Loucy (cell line): ENCODE measurements around the gene MAP1B.

Experiments used
- EZH2phosphoT487 ChIP-seq: fragments of 200-600 bp; IDR thresholded peaks from 2 replicates; pipeline ENCODE4 v1.6.1; 2018; ENCODE audit warnings: antibody characterized with exemption, mild to moderate bottlenecking, moderate library complexity, borderline replicate concordance
- TF ChIP-seq, protein P1 (sequence below): fragments of 200-600 bp; sonication (generic); conservative IDR thresholded peaks from 2 replicates; pipeline ENCODE4 v1.5.1; 2014; ENCODE audit warnings: mild to moderate bottlenecking, antibody characterized with exemption, low read length

DNA sequence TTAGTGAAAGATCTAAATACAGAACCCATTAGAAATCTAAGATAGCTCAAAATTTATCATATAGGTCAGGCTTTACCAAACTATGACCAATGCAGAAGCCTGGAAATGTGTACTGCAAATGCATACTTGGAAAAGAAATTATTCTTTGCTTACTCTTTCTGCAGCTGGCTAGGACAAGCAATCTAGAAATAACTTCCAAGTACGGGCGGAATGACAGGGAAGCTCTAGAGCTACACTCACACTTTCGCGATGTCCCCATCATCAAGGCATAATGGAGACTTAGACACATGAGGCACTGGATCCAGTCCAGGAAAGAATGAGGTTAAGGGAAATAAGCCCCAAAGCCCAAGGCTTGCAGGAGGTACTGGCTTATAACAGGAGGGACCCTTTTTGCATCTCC, 22.4 kb upstream of the MAP1B start:
- TF ChIP-seq, protein P1, sequence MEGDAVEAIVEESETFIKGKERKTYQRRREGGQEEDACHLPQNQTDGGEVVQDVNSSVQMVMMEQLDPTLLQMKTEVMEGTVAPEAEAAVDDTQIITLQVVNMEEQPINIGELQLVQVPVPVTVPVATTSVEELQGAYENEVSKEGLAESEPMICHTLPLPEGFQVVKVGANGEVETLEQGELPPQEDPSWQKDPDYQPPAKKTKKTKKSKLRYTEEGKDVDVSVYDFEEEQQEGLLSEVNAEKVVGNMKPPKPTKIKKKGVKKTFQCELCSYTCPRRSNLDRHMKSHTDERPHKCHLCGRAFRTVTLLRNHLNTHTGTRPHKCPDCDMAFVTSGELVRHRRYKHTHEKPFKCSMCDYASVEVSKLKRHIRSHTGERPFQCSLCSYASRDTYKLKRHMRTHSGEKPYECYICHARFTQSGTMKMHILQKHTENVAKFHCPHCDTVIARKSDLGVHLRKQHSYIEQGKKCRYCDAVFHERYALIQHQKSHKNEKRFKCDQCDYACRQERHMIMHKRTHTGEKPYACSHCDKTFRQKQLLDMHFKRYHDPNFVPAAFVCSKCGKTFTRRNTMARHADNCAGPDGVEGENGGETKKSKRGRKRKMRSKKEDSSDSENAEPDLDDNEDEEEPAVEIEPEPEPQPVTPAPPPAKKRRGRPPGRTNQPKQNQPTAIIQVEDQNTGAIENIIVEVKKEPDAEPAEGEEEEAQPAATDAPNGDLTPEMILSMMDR: no peak
- no peak for TF ChIP-seq EZH2phosphoT487
